ENCODE measurements around the gene SDHD. TPM values are rescaled to one million over a fixed set of nuclear protein-coding genes. Genes with fewer than 3 reads are reported as not detected.
A peak's percentile ranks its signal among the peaks of the same experiment; 100 is the strongest.

Gene SDHD
- total and polyA plus RNA-seq, 9 of the 15 experiments (the other 6 are each of a cell fraction or from before 2014, with no cell fraction given): 150 to 1,225 (median 215) TPM

DNA sequence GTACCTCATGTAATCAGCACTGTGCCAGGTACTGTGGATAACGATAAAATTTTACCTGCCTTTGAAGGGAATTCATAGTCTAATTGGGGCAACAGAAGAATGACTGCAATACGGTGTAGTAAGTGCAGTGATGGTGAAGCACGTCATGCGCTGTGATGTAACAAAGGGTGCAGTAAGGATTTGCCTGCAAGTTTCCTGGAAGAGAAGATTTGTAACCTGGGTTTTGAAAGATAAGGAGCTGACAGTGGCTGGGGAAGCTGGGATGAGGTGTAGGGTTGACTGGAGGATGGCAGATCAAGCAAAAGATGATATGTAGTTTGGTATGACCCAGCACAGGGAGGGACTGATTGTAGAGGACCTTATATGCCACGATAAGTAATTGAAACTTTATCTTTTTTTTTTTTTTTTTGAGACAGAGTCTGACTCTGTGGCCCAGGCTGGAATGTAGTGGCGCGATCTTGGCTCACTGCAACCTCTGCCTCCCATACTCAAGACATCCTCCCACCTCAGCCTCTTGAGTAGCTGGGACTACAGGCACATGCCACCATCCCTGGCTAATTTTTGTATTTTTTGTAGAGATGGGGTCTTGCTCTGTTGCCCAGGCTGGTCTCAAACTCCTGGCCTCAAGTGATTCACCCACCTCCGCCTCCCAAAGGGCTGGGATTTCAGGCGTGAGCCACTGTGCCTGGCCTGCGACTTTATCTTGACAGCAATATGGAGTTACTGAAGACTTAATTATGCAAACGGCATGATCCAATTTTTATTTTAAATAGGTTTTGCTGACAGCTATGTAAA lies 11.3 kb downstream of the SDHD start (continued):
- TF ChIP-seq, protein P1, sequence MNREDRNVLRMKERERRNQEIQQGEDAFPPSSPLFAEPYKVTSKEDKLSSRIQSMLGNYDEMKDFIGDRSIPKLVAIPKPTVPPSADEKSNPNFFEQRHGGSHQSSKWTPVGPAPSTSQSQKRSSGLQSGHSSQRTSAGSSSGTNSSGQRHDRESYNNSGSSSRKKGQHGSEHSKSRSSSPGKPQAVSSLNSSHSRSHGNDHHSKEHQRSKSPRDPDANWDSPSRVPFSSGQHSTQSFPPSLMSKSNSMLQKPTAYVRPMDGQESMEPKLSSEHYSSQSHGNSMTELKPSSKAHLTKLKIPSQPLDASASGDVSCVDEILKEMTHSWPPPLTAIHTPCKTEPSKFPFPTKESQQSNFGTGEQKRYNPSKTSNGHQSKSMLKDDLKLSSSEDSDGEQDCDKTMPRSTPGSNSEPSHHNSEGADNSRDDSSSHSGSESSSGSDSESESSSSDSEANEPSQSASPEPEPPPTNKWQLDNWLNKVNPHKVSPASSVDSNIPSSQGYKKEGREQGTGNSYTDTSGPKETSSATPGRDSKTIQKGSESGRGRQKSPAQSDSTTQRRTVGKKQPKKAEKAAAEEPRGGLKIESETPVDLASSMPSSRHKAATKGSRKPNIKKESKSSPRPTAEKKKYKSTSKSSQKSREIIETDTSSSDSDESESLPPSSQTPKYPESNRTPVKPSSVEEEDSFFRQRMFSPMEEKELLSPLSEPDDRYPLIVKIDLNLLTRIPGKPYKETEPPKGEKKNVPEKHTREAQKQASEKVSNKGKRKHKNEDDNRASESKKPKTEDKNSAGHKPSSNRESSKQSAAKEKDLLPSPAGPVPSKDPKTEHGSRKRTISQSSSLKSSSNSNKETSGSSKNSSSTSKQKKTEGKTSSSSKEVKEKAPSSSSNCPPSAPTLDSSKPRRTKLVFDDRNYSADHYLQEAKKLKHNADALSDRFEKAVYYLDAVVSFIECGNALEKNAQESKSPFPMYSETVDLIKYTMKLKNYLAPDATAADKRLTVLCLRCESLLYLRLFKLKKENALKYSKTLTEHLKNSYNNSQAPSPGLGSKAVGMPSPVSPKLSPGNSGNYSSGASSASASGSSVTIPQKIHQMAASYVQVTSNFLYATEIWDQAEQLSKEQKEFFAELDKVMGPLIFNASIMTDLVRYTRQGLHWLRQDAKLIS (CRISPR knock-in tag; IDR thresholded peaks at IDR 0.05): no peak
- TF ChIP-seq, protein P2, sequence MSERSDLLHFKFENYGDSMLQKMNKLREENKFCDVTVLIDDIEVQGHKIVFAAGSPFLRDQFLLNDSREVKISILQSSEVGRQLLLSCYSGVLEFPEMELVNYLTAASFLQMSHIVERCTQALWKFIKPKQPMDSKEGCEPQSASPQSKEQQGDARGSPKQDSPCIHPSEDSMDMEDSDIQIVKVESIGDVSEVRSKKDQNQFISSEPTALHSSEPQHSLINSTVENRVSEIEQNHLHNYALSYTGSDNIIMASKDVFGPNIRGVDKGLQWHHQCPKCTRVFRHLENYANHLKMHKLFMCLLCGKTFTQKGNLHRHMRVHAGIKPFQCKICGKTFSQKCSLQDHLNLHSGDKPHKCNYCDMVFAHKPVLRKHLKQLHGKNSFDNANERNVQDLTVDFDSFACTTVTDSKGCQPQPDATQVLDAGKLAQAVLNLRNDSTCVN (CRISPR knock-in tag; IDR thresholded peaks at IDR 0.05): no peak
- TF ChIP-seq ZNF584 (CRISPR knock-in tag; IDR thresholded peaks at IDR 0.05; ENCODE audit: low read depth) (no peak), ETS2 (tag; IDR thresholded peaks at IDR 0.05; ENCODE audit: borderline replicate concordance, poor library complexity, severe bottlenecking) (no peak), GATAD2A (IDR thresholded peaks at IDR 0.05) (no peak), ZNF764 (CRISPR knock-in tag; IDR thresholded peaks at IDR 0.05; ENCODE audit: low read depth) (no peak), ZBTB33 (CRISPR knock-in tag; IDR thresholded peaks at IDR 0.05) (no peak), ARID1B (IDR thresholded peaks at IDR 0.05) (peak; percentile 85), HCFC1 (IDR thresholded peaks at IDR 0.05; ENCODE audit: low read depth, low read length) (no peak), ZHX1 (conservative IDR thresholded peaks at IDR 0.05; ENCODE audit: low read length) (no peak), CTBP1 (IDR thresholded peaks at IDR 0.05; ENCODE audit: borderline replicate concordance) (peak; percentile 94), ZNF644 (tag; IDR thresholded peaks at IDR 0.05; ENCODE audit: low read depth) (no peak), NFXL1 (CRISPR knock-in tag; IDR thresholded peaks at IDR 0.05) (no peak), HIVEP1 (CRISPR knock-in tag; IDR thresholded peaks at IDR 0.05) (no peak), ZKSCAN8 (CRISPR knock-in tag; IDR thresholded peaks at IDR 0.05) (no peak), ZNF695 (CRISPR knock-in tag; IDR thresholded peaks at IDR 0.05) (no peak), ZNF347 (CRISPR knock-in tag; IDR thresholded peaks at IDR 0.05; ENCODE audit: low read depth) (no peak), MTA2 (IDR thresholded peaks at IDR 0.05; ENCODE audit: low read depth) (peak; percentile 59; the same call in 1 of the 2 replicates), ZNF766 (CRISPR knock-in tag; conservative IDR thresholded peaks at IDR 0.05) (no peak)

All from K562 (cell line).